ENCODE results near the gene EGFLAM. TPM values are rescaled to one million over a fixed set of nuclear protein-coding genes. Genes with fewer than 3 reads are reported as not detected.

EGFLAM gene
- total and polyA plus RNA-seq, 10 of the 15 experiments (the other 5 are each of a cell fraction or from before 2014, with no cell fraction given), result 0.37 TPM; not detected in 9

DNA sequence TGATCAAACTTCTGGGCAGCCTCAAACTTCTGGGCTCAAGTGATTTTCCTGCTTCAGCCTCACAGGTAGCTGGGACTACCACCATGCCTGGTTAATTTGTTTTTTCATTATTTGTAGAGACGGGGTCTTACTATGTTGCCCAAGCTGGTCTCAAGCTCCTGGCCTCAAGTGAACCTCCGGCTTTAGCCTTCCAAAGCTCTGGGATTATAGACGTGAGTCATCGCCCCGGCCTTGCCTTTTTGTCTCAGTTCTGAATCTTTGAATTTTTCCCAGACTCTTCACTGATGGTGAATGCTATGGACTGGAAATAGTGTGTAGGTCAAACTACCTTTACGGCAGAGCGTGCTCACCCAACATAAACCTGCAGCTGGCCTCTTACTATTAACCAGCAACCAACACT lies 32.3 kb upstream of the EGFLAM start (continued):
- TF ChIP-seq SUZ12 (IDR thresholded peaks at IDR 0.05; ENCODE audit: unreplicated experiment), result no peak
- TF ChIP-seq NFIC (IDR thresholded peaks at IDR 0.05; ENCODE audit: low read depth, low read length), result no peak

DNA sequence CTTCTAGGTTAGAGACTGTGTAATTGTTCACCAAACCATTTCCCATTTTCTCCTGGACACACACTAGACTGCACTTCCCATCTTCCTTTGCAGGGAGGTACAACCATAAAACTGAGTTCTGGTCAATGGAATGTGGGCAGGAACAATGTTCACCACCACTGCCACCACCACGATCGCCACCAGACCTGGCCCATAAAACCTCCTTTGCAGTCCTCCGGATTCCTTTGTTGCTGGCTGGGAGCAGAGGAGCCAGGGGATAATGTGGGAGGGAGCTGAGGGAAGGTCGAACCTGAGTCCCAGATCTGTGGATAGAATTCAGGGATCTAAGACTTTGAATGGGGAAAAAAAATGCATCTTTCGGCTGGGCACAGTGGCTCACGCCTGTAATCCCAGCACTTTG lies 29.4 kb upstream of the EGFLAM start:
- TF ChIP-seq CHD1 (IDR thresholded peaks at IDR 0.05; ENCODE audit: low read depth, low read length), result no peak
- TF ChIP-seq RAD21 (IDR thresholded peaks at IDR 0.05; ENCODE audit: insufficient read depth, low read depth, low read length), result no peak
- TF ChIP-seq, protein P1, sequence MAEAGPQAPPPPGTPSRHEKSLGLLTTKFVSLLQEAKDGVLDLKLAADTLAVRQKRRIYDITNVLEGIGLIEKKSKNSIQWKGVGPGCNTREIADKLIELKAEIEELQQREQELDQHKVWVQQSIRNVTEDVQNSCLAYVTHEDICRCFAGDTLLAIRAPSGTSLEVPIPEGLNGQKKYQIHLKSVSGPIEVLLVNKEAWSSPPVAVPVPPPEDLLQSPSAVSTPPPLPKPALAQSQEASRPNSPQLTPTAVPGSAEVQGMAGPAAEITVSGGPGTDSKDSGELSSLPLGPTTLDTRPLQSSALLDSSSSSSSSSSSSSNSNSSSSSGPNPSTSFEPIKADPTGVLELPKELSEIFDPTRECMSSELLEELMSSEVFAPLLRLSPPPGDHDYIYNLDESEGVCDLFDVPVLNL (IDR thresholded peaks at IDR 0.05; ENCODE audit: low read depth, low read length), result no peak
- TF ChIP-seq CREB1 (IDR thresholded peaks at IDR 0.05; ENCODE audit: low read depth), result no peak
- TF ChIP-seq, protein P2, sequence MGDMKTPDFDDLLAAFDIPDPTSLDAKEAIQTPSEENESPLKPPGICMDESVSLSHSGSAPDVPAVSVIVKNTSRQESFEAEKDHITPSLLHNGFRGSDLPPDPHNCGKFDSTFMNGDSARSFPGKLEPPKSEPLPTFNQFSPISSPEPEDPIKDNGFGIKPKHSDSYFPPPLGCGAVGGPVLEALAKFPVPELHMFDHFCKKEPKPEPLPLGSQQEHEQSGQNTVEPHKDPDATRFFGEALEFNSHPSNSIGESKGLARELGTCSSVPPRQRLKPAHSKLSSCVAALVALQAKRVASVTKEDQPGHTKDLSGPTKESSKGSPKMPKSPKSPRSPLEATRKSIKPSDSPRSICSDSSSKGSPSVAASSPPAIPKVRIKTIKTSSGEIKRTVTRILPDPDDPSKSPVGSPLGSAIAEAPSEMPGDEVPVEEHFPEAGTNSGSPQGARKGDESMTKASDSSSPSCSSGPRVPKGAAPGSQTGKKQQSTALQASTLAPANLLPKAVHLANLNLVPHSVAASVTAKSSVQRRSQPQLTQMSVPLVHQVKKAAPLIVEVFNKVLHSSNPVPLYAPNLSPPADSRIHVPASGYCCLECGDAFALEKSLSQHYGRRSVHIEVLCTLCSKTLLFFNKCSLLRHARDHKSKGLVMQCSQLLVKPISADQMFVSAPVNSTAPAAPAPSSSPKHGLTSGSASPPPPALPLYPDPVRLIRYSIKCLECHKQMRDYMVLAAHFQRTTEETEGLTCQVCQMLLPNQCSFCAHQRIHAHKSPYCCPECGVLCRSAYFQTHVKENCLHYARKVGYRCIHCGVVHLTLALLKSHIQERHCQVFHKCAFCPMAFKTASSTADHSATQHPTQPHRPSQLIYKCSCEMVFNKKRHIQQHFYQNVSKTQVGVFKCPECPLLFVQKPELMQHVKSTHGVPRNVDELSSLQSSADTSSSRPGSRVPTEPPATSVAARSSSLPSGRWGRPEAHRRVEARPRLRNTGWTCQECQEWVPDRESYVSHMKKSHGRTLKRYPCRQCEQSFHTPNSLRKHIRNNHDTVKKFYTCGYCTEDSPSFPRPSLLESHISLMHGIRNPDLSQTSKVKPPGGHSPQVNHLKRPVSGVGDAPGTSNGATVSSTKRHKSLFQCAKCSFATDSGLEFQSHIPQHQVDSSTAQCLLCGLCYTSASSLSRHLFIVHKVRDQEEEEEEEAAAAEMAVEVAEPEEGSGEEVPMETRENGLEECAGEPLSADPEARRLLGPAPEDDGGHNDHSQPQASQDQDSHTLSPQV (IDR thresholded peaks at IDR 0.05), result no peak
- no peak for TF ChIP-seq MEF2B (IDR thresholded peaks at IDR 0.05; ENCODE audit: partially characterized antibody, poor library complexity, severe bottlenecking)
- no peak for TF ChIP-seq BHLHE40 (IDR thresholded peaks at IDR 0.05; ENCODE audit: borderline replicate concordance in 1 of 2, low read depth in 2 of 2, low read length in 1 of 2)
- no peak for TF ChIP-seq RELA (IDR thresholded peaks at IDR 0.05; ENCODE audit: borderline replicate concordance, partially characterized antibody)
- TF ChIP-seq, protein P3, sequence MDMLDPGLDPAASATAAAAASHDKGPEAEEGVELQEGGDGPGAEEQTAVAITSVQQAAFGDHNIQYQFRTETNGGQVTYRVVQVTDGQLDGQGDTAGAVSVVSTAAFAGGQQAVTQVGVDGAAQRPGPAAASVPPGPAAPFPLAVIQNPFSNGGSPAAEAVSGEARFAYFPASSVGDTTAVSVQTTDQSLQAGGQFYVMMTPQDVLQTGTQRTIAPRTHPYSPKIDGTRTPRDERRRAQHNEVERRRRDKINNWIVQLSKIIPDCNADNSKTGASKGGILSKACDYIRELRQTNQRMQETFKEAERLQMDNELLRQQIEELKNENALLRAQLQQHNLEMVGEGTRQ (IDR thresholded peaks at IDR 0.05; ENCODE audit: borderline replicate concordance, low read depth, low read length), result no peak
- TF ChIP-seq SMC3 (IDR thresholded peaks at IDR 0.05; ENCODE audit: borderline replicate concordance, low read length), result no peak
- no peak for TF ChIP-seq SPI1 (IDR thresholded peaks at IDR 0.05; ENCODE audit: borderline replicate concordance, insufficient read depth, low read depth, low read length)
- TF ChIP-seq IRF4 (IDR thresholded peaks at IDR 0.05; ENCODE audit: low read depth, low read length), result no peak
- TF ChIP-seq TAF1 (IDR thresholded peaks at IDR 0.05; ENCODE audit: borderline replicate concordance, low read depth, low read length), result no peak
- no peak for TF ChIP-seq EGR1 (IDR thresholded peaks at IDR 0.05; ENCODE audit: borderline replicate concordance in 1 of 2, low read depth in 2 of 2, low read length in 2 of 2)
- TF ChIP-seq HDAC2 (IDR thresholded peaks at IDR 0.05), result no peak
- TF ChIP-seq STAT1 (conservative IDR thresholded peaks at IDR 0.05), result no peak
- ChIA-PET POLR2A (no interaction called here), SMC1A (ENCODE audit: uncharacterized antibody, unreplicated experiment) (no interaction called here), RAD21 (ENCODE audit: unreplicated experiment) (no interaction called here), CTCF (no interaction called here)
- Histone ChIP-seq H2AFZ (ENCODE audit: control insufficient read depth, low read depth, low read length) (no peak overlapping the region), H3K9ac (ENCODE audit: control insufficient read depth, insufficient read depth, low read length) (no peak overlapping the region), H3K4me3 (no peak overlapping the region), H3K4me1 (ENCODE audit: control insufficient read depth, insufficient read depth, low read length) (no peaks in the 10 kb centered on the region), H4K20me1 (ENCODE audit: control insufficient read depth, insufficient read depth) (no peaks in the 10 kb centered on the region), H3K27ac (ENCODE audit: control insufficient read depth, insufficient read depth) (no peak overlapping the region), H3K79me2 (ENCODE audit: control insufficient read depth, insufficient read depth, low read length) (no peaks in the 10 kb centered on the region), H3K36me3 (ENCODE audit: control insufficient read depth in 2 of 2, insufficient read depth in 2 of 2, low read length in 1 of 2) (no peaks in the 10 kb centered on the region), H3K27me3 (replicated peaks in 1 of 2; ENCODE audit: control insufficient read depth in 2 of 2, insufficient read depth in 2 of 2, low read length in 1 of 2) (no peaks in the 10 kb centered on the region), H3K9me3 (replicated peaks; ENCODE audit: control insufficient read depth, insufficient read depth, low read length) (no peaks in the 10 kb centered on the region), H3K4me2 (ENCODE audit: control insufficient read depth, insufficient read depth) (no peak overlapping the region)
- intact Hi-C loops (cut with micrococcal nuclease; ENCODE audit: unreplicated experiment), result no loop called here
- DNase-seq (ENCODE audit: low read depth, low spot score) (no peak), ATAC-seq (no peak), FAIRE-seq (no peak)
- in situ Hi-C loops (cut with MboI), result no loop called here
- WGBS (ENCODE audit: insufficient coverage, insufficient replicate concordance, low lambda C conversion rate, missing lambda C conversion rate), result 51% methylated on average over 6 of the region's 6 CpGs
- BruUV-seq (replicated peaks), result no TSS peak

All from GM12878 (cell line).